ENCODE results near the gene ADA. TPM values are rescaled to one million over a fixed set of nuclear protein-coding genes. Genes with fewer than 3 reads are reported as not detected.
A peak's percentile ranks its signal among the peaks of the same experiment; 100 is the strongest.
"Not testable (repeated sequence)": the region's sequence is repeated elsewhere in the genome, so short reads cannot be mapped to it uniquely, and the experiment has no call there.

Gene ADA
- total and polyA plus RNA-seq, 8 donors = 2.3 to 165 (median 40.3) TPM

GRCh38 chr20:44683263-44684046 is 32.0 kb upstream of the ADA start:
- Histone ChIP-seq H3K36me3 (no peaks in the 10 kb centered on the region), H3K27me3 (no peaks in the 10 kb centered on the region), H3K4me1 (peaks cover 0 to 22% (median 11%) of the 10 kb centered on the region in 4 donors), H3K27ac (no peak overlapping the region), H3K9me3 (no peaks in the 10 kb centered on the region), H3K4me3 (no peak overlapping the region)
- WGBS, 5 donors = 39 to 58% (median 47%) methylated on average over 10 of the region's 10 CpGs
- peak; percentile 71 to 90 for DNase-seq
- TF ChIP-seq, protein P1, sequence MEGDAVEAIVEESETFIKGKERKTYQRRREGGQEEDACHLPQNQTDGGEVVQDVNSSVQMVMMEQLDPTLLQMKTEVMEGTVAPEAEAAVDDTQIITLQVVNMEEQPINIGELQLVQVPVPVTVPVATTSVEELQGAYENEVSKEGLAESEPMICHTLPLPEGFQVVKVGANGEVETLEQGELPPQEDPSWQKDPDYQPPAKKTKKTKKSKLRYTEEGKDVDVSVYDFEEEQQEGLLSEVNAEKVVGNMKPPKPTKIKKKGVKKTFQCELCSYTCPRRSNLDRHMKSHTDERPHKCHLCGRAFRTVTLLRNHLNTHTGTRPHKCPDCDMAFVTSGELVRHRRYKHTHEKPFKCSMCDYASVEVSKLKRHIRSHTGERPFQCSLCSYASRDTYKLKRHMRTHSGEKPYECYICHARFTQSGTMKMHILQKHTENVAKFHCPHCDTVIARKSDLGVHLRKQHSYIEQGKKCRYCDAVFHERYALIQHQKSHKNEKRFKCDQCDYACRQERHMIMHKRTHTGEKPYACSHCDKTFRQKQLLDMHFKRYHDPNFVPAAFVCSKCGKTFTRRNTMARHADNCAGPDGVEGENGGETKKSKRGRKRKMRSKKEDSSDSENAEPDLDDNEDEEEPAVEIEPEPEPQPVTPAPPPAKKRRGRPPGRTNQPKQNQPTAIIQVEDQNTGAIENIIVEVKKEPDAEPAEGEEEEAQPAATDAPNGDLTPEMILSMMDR (IDR thresholded peaks at IDR 0.05) = peak in 4 of 7 experiments; percentile 36 to 42 (median 38)
- TF ChIP-seq POLR2A (IDR thresholded peaks at IDR 0.05) (no peak), EP300 (IDR thresholded peaks at IDR 0.05) (no peak), POLR2AphosphoS5 (IDR thresholded peaks at IDR 0.05) (peak in 1 of 3 donors; percentile 64)
- intact Hi-C loops (cut with DNase I; ENCODE audit: low total_unique reads) = no loop called here

DNA sequence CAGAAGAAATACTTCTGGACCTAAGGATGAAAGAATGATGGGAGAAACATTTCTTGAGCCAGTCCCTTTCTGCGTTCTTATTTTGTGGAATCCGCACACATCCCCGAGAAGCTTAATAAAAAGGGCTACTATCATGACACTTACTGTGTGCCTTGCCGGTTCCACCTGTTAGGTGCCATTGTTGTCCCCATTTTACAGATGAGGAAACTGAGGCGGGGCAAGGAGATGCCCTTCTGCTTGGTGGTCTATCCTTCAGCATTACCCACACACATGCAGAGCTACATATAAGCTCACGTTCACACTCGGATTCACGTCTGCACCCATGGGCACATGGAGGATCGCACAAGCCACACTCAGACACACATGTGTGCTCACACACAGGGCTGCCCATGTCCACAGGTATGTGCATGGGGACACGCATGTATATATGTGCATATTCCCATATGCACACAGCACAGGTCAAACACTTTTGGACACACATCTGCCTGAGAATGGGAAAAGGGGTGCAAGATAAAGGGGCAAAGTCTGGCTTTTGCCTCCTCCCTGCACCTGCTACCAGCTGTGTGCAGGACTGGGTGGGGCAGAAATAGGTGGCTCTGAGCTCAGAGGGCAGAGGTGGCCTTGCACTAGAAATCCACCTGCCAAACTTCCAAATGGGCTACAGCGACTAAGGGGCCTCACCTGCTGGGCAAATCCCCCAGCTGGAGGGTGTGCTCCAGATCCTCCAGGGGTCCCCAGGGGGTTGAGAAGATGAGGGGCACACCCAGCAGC is 30.5 kb upstream of the ADA start:
- Histone ChIP-seq H3K9me3 (no peaks in the 10 kb centered on the region), H3K36me3 (no peaks in the 10 kb centered on the region), H3K4me3 (no peak overlapping the region), H3K27me3 (no peaks in the 10 kb centered on the region), H3K27ac (no peak overlapping the region), H3K4me1 (peaks cover 0 to 22% (median 11%) of the 10 kb centered on the region in 4 donors)
- TF ChIP-seq POLR2AphosphoS5 (IDR thresholded peaks at IDR 0.05) = no peak
- TF ChIP-seq EP300 (IDR thresholded peaks at IDR 0.05) = no peak
- TF ChIP-seq, protein P1 (IDR thresholded peaks at IDR 0.05) = no peak
- TF ChIP-seq POLR2A (IDR thresholded peaks at IDR 0.05) = no peak
- WGBS, 5 donors = 86 to 92% (median 90%) methylated on average over 11 of the region's 11 CpGs
- intact Hi-C loops (cut with DNase I; ENCODE audit: low total_unique reads) = no loop called here
- no peak for DNase-seq

GRCh38 chr20:44678990-44679611 is 27.6 kb upstream of the ADA start:
- DNase-seq = no peak
- H3K9me3 ChIP-seq = no peaks in the 10 kb centered on the region
- TF ChIP-seq POLR2AphosphoS5 (IDR thresholded peaks at IDR 0.05) = no peak
- TF ChIP-seq, protein P1 (IDR thresholded peaks at IDR 0.05) = no peak
- no peak for TF ChIP-seq POLR2A (IDR thresholded peaks at IDR 0.05)
- no peak for TF ChIP-seq EP300 (IDR thresholded peaks at IDR 0.05)
- H3K36me3 ChIP-seq = no peaks in the 10 kb centered on the region
- intact Hi-C loops (cut with DNase I; ENCODE audit: low total_unique reads) = no loop called here
- WGBS, 5 donors = 78 to 89% (median 87%) methylated on average over 11 to 12 of the region's 12 CpGs
- H3K4me3 ChIP-seq = no peak overlapping the region
- no peaks in the 10 kb centered on the region for H3K27me3 ChIP-seq
- no peak overlapping the region for H3K27ac ChIP-seq
- H3K4me1 ChIP-seq = peaks cover 0 to 8% (median 0%) of the 10 kb centered on the region in 4 donors

- Histone ChIP-seq H3K27ac (no peak overlapping the region), H3K4me1 (no peaks in the 10 kb centered on the region), H3K27me3 (no peaks in the 10 kb centered on the region), H3K36me3 (no peaks in the 10 kb centered on the region), H3K4me3 (no peak overlapping the region), H3K9me3 (no peaks in the 10 kb centered on the region)
- DNase-seq = no peak
- 33 to 78% (median 67%) methylated on average over 1 to 2 of the region's 2 CpGs for WGBS, 5 donors
- intact Hi-C loops (cut with DNase I; ENCODE audit: low total_unique reads) = no loop called here
- TF ChIP-seq POLR2A (IDR thresholded peaks at IDR 0.05) = no peak
Measured at GRCh38 chr20:44678242-44678641, 26.7 kb upstream of the ADA start.

GRCh38 chr20:44672318-44672902 is 20.9 kb upstream of the ADA start:
- intact Hi-C loops (cut with DNase I; ENCODE audit: low total_unique reads); H3K4me3 ChIP-seq; H3K4me1 ChIP-seq; H3K36me3 ChIP-seq; H3K27me3 ChIP-seq; H3K27ac ChIP-seq; H3K9me3 ChIP-seq; DNase-seq: not testable (repeated sequence)
- WGBS, 5 donors = 89 to 93% (median 91%) methylated on average over 23 of the region's 23 CpGs

GRCh38 chr20:44671541-44671940 is 20.0 kb upstream of the ADA start:
- 58 to 77% (median 71%) methylated on average over 6 of the region's 7 CpGs for WGBS, 5 donors
- H3K27ac ChIP-seq = not testable (repeated sequence)
- DNase-seq = peak; percentile 47 to 62

GRCh38 chr20:44670851-44671250 is 19.4 kb upstream of the ADA start:
- DNase-seq; H3K4me3 ChIP-seq; intact Hi-C loops (cut with DNase I; ENCODE audit: low total_unique reads); H3K36me3 ChIP-seq; H3K27me3 ChIP-seq; H3K4me1 ChIP-seq; H3K27ac ChIP-seq; H3K9me3 ChIP-seq: not testable (repeated sequence)
- 83 to 89% (median 87%) methylated on average over 9 of the region's 9 CpGs for WGBS, 5 donors

More at GRCh38 chr20:44671541-44671940, 20.0 kb upstream of the ADA start:
- H3K9me3 ChIP-seq; intact Hi-C loops (cut with DNase I; ENCODE audit: low total_unique reads); H3K27me3 ChIP-seq; H3K4me3 ChIP-seq; H3K4me1 ChIP-seq; H3K36me3 ChIP-seq: not testable (repeated sequence)
